ENCODE data around the gene GFER.

- TF ChIP-seq CTCF (IDR thresholded peaks at IDR 0.05) (no peak), E2F1 (CRISPR knock-in tag; IDR thresholded peaks at IDR 0.05) (no peak)
Measured at GRCh38 chr16:1980770-1981087, 3.3 kb upstream of the GFER start.
